22Rv1 (cell line): Measurements from ENCODE around the gene PLXNA2.

Source experiments
- ZFX ChIP-seq: fragments of 450-650 bp; IDR thresholded peaks from 2 replicates; pipeline ENCODE4 v1.6.1; 2017; ENCODE audit warnings: antibody characterized with exemption, borderline replicate concordance
- TF ChIP-seq, protein P1 (sequence below): fragments of 450-650 bp; IDR thresholded peaks from 2 replicates; pipeline ENCODE4 v1.5.1; 2017; ENCODE audit warnings: mild to moderate bottlenecking

- TF ChIP-seq, protein P1, sequence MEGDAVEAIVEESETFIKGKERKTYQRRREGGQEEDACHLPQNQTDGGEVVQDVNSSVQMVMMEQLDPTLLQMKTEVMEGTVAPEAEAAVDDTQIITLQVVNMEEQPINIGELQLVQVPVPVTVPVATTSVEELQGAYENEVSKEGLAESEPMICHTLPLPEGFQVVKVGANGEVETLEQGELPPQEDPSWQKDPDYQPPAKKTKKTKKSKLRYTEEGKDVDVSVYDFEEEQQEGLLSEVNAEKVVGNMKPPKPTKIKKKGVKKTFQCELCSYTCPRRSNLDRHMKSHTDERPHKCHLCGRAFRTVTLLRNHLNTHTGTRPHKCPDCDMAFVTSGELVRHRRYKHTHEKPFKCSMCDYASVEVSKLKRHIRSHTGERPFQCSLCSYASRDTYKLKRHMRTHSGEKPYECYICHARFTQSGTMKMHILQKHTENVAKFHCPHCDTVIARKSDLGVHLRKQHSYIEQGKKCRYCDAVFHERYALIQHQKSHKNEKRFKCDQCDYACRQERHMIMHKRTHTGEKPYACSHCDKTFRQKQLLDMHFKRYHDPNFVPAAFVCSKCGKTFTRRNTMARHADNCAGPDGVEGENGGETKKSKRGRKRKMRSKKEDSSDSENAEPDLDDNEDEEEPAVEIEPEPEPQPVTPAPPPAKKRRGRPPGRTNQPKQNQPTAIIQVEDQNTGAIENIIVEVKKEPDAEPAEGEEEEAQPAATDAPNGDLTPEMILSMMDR = no peak
- no peak for TF ChIP-seq ZFX
Measured at GRCh38 chr1:208041505-208041904, 202.7 kb downstream of the PLXNA2 start.
